GM23338 (cell line): ENCODE measurements around the gene IL6. TPM values are rescaled to one million over a fixed set of nuclear protein-coding genes. Genes with fewer than 3 reads are reported as not detected.

Experiments
- ATAC-seq: fragments of 200-7000 bp; cut with Tn5 transposase; 3 replicates; pipeline ENCODE4 v1.9.1; 2020
- DNase-seq: peaks from one replicate; pipeline ENCODE4 v3.0.0-alpha.2; 2015; ENCODE audit warnings: low spot score
- H2AFZ ChIP-seq: fragments of 200-600 bp; sonication (generic); 2 replicates; pipeline ENCODE4 v1.8.0; 2016; ENCODE audit warnings: antibody characterized with exemption, mild to moderate bottlenecking, moderate library complexity
- H3F3A ChIP-seq: fragments of 200-600 bp; sonication (generic); replicated peaks from 2 replicates; pipeline ENCODE4 v1.8.0; 2017; ENCODE audit warnings: antibody characterized with exemption, mixed run types, low read depth
- H3K27ac ChIP-seq: fragments of 200-600 bp; sonication (generic); 2 replicates; pipeline ENCODE4 v1.6.1; 2016; ENCODE audit warnings: low read depth
- H3K27me3 ChIP-seq: fragments of 200-600 bp; sonication (generic); 2 replicates; pipeline ENCODE4 v1.8.0; 2016; ENCODE audit warnings: mild to moderate bottlenecking, mixed run types, moderate library complexity; ENCODE audit not compliant: insufficient read depth
- H3K36me3 ChIP-seq: fragments of 200-600 bp; sonication (generic); 2 replicates; pipeline ENCODE4 v1.8.0; 2016; ENCODE audit warnings: mild to moderate bottlenecking; ENCODE audit not compliant: insufficient read depth
- H3K4me1 ChIP-seq: fragments of 200-600 bp; sonication (generic); 2 replicates; pipeline ENCODE4 v1.8.0; 2016; ENCODE audit warnings: mild to moderate bottlenecking, moderate library complexity; ENCODE audit not compliant: insufficient read depth
- H3K4me2 ChIP-seq: fragments of 200-600 bp; sonication (generic); 2 replicates; pipeline ENCODE4 v1.7.1; 2017; ENCODE audit warnings: mixed run types
- H3K4me3 ChIP-seq: fragments of 200-600 bp; sonication (generic); 2 replicates; pipeline ENCODE4 v1.6.1; 2016; ENCODE audit warnings: mixed run types
- H3K79me2 ChIP-seq: fragments of 200-600 bp; sonication (generic); replicated peaks from 2 replicates; pipeline ENCODE4 v1.8.0; 2017; ENCODE audit warnings: mild to moderate bottlenecking; ENCODE audit not compliant: insufficient read depth
- H3K9me2 ChIP-seq: fragments of 200-600 bp; sonication (generic); 2 replicates; pipeline ENCODE4 v1.8.0; 2017; ENCODE audit not compliant: insufficient read depth
- H4K20me1 ChIP-seq: fragments of 200-600 bp; sonication (generic); replicated peaks from 2 replicates; pipeline ENCODE4 v1.8.0; 2017; ENCODE audit warnings: mild to moderate bottlenecking; ENCODE audit not compliant: insufficient read depth
- H3K27ac Mint-ChIP-seq: 2 replicates; pipeline ENCODE4 v1.8.0; 2020; ENCODE audit warnings: inconsistent platforms, mild to moderate bottlenecking, moderate library complexity, mixed read lengths
- H3K27me3 Mint-ChIP-seq: 3 replicates; pipeline ENCODE4 v1.8.0; 2022; ENCODE audit warnings: low read depth, mild to moderate bottlenecking, moderate library complexity, mixed read lengths, inconsistent platforms; ENCODE audit not compliant: insufficient read depth, poor library complexity
- H3K36me3 Mint-ChIP-seq: 3 replicates; pipeline ENCODE4 v1.8.0; 2021; ENCODE audit warnings: low read depth, mild to moderate bottlenecking, inconsistent platforms, moderate library complexity, mixed read lengths
- H3K4me1 Mint-ChIP-seq: 3 replicates; pipeline ENCODE4 v1.8.0; 2020; ENCODE audit warnings: mild to moderate bottlenecking, inconsistent platforms, mixed read lengths
- H3K4me3 Mint-ChIP-seq: 3 replicates; pipeline ENCODE4 v1.8.0; 2021; ENCODE audit warnings: moderate library complexity, mild to moderate bottlenecking, inconsistent platforms, mixed read lengths
- H3K9me3 Mint-ChIP-seq: 3 replicates; pipeline ENCODE4 v1.8.0; 2020; ENCODE audit warnings: moderate library complexity, mild to moderate bottlenecking, inconsistent platforms, mixed read lengths
- CREB1 ChIP-seq: fragments of 250-450 bp; sonication (Bioruptor Pico); IDR thresholded peaks from 2 replicates; pipeline ENCODE4 v1.5.0; 2020; ENCODE audit warnings: low read depth, mild to moderate bottlenecking, moderate library complexity
- CTCF ChIP-seq, 2 experiments: fragments of 200-600 bp in 1 of 2; sonication (generic) in 1 of 2; conservative IDR thresholded peaks; 2 replicates each; pipeline versions ENCODE4 v1.5.1 to v1.6.1; 2016 to 2017; ENCODE audit warnings: antibody characterized with exemption in 2 of 2, low read depth in 2 of 2, mild to moderate bottlenecking in 2 of 2, moderate library complexity in 1 of 2
- EZH2 ChIP-seq: fragments of 200-600 bp; sonication (generic); IDR thresholded peaks from one replicate; pipeline ENCODE4 v1.8.0; 2017; ENCODE audit warnings: antibody characterized with exemption, mild to moderate bottlenecking, low read depth; ENCODE audit not compliant: unreplicated experiment
- EZH2phosphoT487 ChIP-seq: fragments of 200-600 bp; sonication (generic); IDR thresholded peaks from one replicate; pipeline ENCODE4 v1.8.1; 2018; ENCODE audit warnings: antibody characterized with exemption; ENCODE audit not compliant: unreplicated experiment
- JUNB ChIP-seq: IDR thresholded peaks from one replicate; pipeline ENCODE4 v1.6.1; 2016; ENCODE audit warnings: antibody characterized with exemption; ENCODE audit not compliant: unreplicated experiment
- NANOG ChIP-seq: IDR thresholded peaks from 2 replicates; pipeline ENCODE4 v1.6.1; 2016; ENCODE audit warnings: antibody characterized with exemption, borderline replicate concordance
- POLR2AphosphoS5 ChIP-seq: IDR thresholded peaks from 2 replicates; pipeline ENCODE4 v1.6.1; 2016; ENCODE audit warnings: antibody characterized with exemption, low read depth
- REST ChIP-seq: IDR thresholded peaks from one replicate; pipeline ENCODE4 v1.6.1; 2018; ENCODE audit warnings: antibody characterized with exemption; ENCODE audit not compliant: unreplicated experiment
- STAT1 ChIP-seq: IDR thresholded peaks from one replicate; pipeline ENCODE4 v1.6.1; 2016; ENCODE audit warnings: antibody characterized with exemption; ENCODE audit not compliant: unreplicated experiment
- ZNF114 ChIP-seq: fragments of 250-450 bp; sonication (Bioruptor Pico); IDR thresholded peaks from 2 replicates; pipeline ENCODE4 v1.5.0; 2020; ENCODE audit warnings: mild to moderate bottlenecking, moderate library complexity
- ZNF331 ChIP-seq: fragments of 250-450 bp; sonication (Bioruptor Pico); IDR thresholded peaks from 2 replicates; pipeline ENCODE4 v1.5.0; 2020; ENCODE audit warnings: low read depth, mild to moderate bottlenecking, moderate library complexity
- polyA plus RNA-seq: library from polyadenylated mRNA; unstranded; fragments of >200 nt; fragmentation: Nextera tagmentation; extraction: Ambion mirVana; gene quantifications from 2 replicates; pipeline ENCODE4 v1.2.1, GENCODE V29; 2016
- total RNA-seq: library from RNA; depleted of rRNA; stranded (reverse); fragments of >200 nt; shearing (Covaris generic); gene quantifications from 2 replicates; pipeline ENCODE4 v1.2.3, GENCODE V29; 2014
- TF ChIP-seq, protein P1 (sequence below): IDR thresholded peaks from 2 replicates; pipeline ENCODE4 v1.6.1; 2016; ENCODE audit warnings: antibody characterized with exemption
- TF ChIP-seq, protein P2 (sequence below): fragments of 250-450 bp; sonication (Bioruptor Pico); IDR thresholded peaks from 2 replicates; pipeline ENCODE4 v1.5.0; 2020; ENCODE audit warnings: mild to moderate bottlenecking, moderate library complexity

The IL6 gene
- total and polyA plus RNA-seq, 2 experiments from 2014 or later: 1.6 TPM; not detected in 1

DNA sequence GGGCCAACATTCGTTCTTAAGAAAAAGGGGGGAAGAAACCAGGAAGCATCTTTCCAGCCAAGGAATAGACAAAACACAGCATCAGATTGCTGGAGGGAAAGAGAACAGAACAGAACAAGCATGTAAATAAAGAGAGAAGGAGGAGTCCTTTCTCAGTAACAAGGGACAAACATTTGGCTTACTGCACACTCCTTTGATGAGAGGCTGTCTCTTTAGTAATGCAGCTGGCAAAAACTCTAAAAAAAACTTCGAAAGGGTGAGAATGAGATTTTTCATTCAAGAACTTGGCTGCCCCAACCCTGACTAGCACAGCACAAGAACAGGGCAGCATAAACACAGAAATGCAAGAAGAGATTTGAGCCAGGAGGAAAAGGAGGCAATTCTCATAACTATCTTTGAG, 38.9 kb upstream of the IL6 start:
- no peaks in the 10 kb centered on the region for H3K27me3 Mint-ChIP-seq
- Histone ChIP-seq H3K27ac (no peak overlapping the region), H3K9me2 (no peaks in the 10 kb centered on the region; the same call in 1 of the 2 replicates), H3F3A (no peaks in the 10 kb centered on the region), H3K79me2 (no peaks in the 10 kb centered on the region), H4K20me1 (no peaks in the 10 kb centered on the region), H3K4me1 (no peaks in the 10 kb centered on the region), H3K4me2 (no peak overlapping the region), H2AFZ (no peak overlapping the region), H3K27me3 (no peaks in the 10 kb centered on the region), H3K36me3 (no peaks in the 10 kb centered on the region; the same call in 1 of the 2 replicates), H3K4me3 (no peak overlapping the region)
- TF ChIP-seq POLR2AphosphoS5 (no peak), CREB1 (CRISPR knock-in tag) (no peak), STAT1 (no peak), ZNF114 (CRISPR knock-in tag) (no peak), ZNF331 (CRISPR knock-in tag) (no peak), NANOG (no peak), JUNB (no peak), REST (no peak), EZH2 (no peak), CTCF (conservative IDR thresholded peaks at IDR 0.05; ENCODE audit: low read depth in 2 of 2) (no peak), EZH2phosphoT487 (no peak)
- TF ChIP-seq, protein P1, sequence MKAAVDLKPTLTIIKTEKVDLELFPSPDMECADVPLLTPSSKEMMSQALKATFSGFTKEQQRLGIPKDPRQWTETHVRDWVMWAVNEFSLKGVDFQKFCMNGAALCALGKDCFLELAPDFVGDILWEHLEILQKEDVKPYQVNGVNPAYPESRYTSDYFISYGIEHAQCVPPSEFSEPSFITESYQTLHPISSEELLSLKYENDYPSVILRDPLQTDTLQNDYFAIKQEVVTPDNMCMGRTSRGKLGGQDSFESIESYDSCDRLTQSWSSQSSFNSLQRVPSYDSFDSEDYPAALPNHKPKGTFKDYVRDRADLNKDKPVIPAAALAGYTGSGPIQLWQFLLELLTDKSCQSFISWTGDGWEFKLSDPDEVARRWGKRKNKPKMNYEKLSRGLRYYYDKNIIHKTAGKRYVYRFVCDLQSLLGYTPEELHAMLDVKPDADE: no peak
- TF ChIP-seq, protein P2, sequence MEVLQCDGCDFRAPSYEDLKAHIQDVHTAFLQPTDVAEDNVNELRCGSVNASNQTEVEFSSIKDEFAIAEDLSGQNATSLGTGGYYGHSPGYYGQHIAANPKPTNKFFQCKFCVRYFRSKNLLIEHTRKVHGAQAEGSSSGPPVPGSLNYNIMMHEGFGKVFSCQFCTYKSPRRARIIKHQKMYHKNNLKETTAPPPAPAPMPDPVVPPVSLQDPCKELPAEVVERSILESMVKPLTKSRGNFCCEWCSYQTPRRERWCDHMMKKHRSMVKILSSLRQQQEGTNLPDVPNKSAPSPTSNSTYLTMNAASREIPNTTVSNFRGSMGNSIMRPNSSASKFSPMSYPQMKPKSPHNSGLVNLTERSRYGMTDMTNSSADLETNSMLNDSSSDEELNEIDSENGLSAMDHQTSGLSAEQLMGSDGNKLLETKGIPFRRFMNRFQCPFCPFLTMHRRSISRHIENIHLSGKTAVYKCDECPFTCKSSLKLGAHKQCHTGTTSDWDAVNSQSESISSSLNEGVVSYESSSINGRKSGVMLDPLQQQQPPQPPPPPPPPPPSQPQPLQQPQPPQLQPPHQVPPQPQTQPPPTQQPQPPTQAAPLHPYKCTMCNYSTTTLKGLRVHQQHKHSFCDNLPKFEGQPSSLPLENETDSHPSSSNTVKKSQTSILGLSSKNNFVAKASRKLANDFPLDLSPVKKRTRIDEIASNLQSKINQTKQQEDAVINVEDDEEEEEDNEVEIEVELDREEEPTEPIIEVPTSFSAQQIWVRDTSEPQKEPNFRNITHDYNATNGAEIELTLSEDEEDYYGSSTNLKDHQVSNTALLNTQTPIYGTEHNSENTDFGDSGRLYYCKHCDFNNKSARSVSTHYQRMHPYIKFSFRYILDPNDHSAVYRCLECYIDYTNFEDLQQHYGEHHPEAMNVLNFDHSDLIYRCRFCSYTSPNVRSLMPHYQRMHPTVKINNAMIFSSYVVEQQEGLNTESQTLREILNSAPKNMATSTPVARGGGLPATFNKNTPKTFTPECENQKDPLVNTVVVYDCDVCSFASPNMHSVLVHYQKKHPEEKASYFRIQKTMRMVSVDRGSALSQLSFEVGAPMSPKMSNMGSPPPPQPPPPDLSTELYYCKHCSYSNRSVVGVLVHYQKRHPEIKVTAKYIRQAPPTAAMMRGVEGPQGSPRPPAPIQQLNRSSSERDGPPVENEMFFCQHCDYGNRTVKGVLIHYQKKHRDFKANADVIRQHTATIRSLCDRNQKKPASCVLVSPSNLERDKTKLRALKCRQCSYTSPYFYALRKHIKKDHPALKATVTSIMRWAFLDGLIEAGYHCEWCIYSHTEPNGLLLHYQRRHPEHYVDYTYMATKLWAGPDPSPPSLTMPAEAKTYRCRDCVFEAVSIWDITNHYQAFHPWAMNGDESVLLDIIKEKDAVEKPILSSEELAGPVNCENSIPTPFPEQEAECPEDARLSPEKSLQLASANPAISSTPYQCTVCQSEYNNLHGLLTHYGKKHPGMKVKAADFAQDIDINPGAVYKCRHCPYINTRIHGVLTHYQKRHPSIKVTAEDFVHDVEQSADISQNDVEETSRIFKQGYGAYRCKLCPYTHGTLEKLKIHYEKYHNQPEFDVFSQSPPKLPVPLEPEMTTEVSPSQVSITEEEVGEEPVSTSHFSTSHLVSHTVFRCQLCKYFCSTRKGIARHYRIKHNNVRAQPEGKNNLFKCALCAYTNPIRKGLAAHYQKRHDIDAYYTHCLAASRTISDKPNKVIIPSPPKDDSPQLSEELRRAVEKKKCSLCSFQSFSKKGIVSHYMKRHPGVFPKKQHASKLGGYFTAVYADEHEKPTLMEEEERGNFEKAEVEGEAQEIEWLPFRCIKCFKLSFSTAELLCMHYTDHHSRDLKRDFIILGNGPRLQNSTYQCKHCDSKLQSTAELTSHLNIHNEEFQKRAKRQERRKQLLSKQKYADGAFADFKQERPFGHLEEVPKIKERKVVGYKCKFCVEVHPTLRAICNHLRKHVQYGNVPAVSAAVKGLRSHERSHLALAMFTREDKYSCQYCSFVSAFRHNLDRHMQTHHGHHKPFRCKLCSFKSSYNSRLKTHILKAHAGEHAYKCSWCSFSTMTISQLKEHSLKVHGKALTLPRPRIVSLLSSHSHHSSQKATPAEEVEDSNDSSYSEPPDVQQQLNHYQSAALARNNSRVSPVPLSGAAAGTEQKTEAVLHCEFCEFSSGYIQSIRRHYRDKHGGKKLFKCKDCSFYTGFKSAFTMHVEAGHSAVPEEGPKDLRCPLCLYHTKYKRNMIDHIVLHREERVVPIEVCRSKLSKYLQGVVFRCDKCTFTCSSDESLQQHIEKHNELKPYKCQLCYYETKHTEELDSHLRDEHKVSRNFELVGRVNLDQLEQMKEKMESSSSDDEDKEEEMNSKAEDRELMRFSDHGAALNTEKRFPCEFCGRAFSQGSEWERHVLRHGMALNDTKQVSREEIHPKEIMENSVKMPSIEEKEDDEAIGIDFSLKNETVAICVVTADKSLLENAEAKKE (CRISPR knock-in tag): no peak
- no peak for ATAC-seq
- DNase-seq: no peak
- H3K4me1 Mint-ChIP-seq: no peaks in the 10 kb centered on the region; the same call in 2 of the 3 replicates
- no peak overlapping the region for H3K4me3 Mint-ChIP-seq
- no peak overlapping the region for H3K27ac Mint-ChIP-seq
- H3K36me3 Mint-ChIP-seq: no peaks in the 10 kb centered on the region
- H3K9me3 Mint-ChIP-seq: no peaks in the 10 kb centered on the region; the same call in 2 of the 3 replicates
